ENCODE data around the gene SLC6A12.

GRCh38 chr12:226401-226800, 12.4 kb upstream of the SLC6A12 start:
- TF ChIP-seq CTCF (IDR thresholded peaks at IDR 0.05) (no peak), ZFX (IDR thresholded peaks at IDR 0.05; ENCODE audit: borderline replicate concordance) (no peak)

Data from 22Rv1 (cell line).